ENCODE results near the gene NTMT2.

- TF ChIP-seq CTCF (IDR thresholded peaks at IDR 0.05) (no peak), POLR2A (IDR thresholded peaks at IDR 0.05) (no peak), POLR2AphosphoS5 (IDR thresholded peaks at IDR 0.05; ENCODE audit: insufficient read depth in 1 of 2, low read depth in 1 of 2) (no peak)
Measured at GRCh38 chr1:170175484-170175883, 29.7 kb downstream of the NTMT2 start.
